Astrocyte (in vitro differentiated cells and primary cell): Measurements from ENCODE around the gene CENPF.

Source experiments
- EZH2 ChIP-seq: IDR thresholded peaks from 2 replicates; pipeline ENCODE4 v1.6.1; 2012; ENCODE audit warnings: mild to moderate bottlenecking, low read length, inconsistent platforms; ENCODE audit not compliant: insufficient read depth
- TF ChIP-seq, protein P1 (sequence below): IDR thresholded peaks from 2 replicates; pipeline ENCODE4 v1.5.1; 2011; ENCODE audit warnings: low read depth, mild to moderate bottlenecking, inconsistent platforms, low read length, moderate library complexity; ENCODE audit not compliant: insufficient read depth

DNA sequence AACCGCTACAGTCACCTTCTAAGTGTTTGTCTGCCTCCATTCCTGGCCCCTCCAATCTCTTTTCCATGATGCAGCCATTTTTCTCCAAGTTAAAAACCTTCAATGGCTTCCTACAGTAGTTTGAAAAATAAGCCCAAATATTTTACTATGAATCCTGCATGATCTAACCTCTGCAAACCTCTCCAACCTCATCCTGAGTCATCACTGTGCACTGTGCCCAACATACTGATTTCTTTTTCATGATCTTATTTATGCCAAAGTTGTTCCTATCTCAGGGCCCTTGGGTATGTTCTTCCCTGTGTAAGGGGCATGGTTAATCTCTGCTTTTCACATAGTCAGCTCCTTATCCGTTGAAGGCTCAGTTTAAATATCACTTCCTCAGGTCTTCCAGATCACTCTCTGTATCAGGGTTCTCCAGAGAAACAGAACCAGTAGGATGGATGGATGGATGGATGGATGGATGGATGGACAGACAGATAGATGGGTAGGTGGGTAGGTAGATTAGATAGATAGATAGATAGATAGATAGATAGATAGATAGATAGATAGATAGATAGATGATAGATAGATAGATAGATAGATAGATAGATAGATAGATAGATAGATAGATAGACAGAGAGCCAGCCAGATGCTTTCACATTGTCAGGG is 33.5 kb upstream of the CENPF start:
- TF ChIP-seq EZH2, result no peak
- TF ChIP-seq, protein P1, sequence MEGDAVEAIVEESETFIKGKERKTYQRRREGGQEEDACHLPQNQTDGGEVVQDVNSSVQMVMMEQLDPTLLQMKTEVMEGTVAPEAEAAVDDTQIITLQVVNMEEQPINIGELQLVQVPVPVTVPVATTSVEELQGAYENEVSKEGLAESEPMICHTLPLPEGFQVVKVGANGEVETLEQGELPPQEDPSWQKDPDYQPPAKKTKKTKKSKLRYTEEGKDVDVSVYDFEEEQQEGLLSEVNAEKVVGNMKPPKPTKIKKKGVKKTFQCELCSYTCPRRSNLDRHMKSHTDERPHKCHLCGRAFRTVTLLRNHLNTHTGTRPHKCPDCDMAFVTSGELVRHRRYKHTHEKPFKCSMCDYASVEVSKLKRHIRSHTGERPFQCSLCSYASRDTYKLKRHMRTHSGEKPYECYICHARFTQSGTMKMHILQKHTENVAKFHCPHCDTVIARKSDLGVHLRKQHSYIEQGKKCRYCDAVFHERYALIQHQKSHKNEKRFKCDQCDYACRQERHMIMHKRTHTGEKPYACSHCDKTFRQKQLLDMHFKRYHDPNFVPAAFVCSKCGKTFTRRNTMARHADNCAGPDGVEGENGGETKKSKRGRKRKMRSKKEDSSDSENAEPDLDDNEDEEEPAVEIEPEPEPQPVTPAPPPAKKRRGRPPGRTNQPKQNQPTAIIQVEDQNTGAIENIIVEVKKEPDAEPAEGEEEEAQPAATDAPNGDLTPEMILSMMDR, result no peak
